ENCODE results near the gene FOLR1.
"Not testable (repeated sequence)": the region's sequence is repeated elsewhere in the genome, so short reads cannot be mapped to it uniquely, and the experiment has no call there.

- TF ChIP-seq CTCF, POLR2A (IDR thresholded peaks at IDR 0.05): not testable (repeated sequence)
Measured at GRCh38 chr11:72172043-72172442, 19.9 kb upstream of the FOLR1 start.

Data from body of pancreas (tissue), 4 donors.